ENCODE data around the gene OBP2A.
"Not testable (repeated sequence)": the region's sequence is repeated elsewhere in the genome, so short reads cannot be mapped to it uniquely, and the experiment has no call there.

Gene OBP2A, protein sequence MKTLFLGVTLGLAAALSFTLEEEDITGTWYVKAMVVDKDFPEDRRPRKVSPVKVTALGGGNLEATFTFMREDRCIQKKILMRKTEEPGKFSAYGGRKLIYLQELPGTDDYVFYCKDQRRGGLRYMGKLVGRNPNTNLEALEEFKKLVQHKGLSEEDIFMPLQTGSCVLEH

GRCh38 chr9:135545646-135546176, at the start of gene OBP2A:
OBP2A (plus strand) TSS chr9:135546126; CDS start chr9:135546181, 55 bp downstream.
- not testable (repeated sequence) for DNase-seq (ENCODE audit: low read depth, low spot score)

DNA sequence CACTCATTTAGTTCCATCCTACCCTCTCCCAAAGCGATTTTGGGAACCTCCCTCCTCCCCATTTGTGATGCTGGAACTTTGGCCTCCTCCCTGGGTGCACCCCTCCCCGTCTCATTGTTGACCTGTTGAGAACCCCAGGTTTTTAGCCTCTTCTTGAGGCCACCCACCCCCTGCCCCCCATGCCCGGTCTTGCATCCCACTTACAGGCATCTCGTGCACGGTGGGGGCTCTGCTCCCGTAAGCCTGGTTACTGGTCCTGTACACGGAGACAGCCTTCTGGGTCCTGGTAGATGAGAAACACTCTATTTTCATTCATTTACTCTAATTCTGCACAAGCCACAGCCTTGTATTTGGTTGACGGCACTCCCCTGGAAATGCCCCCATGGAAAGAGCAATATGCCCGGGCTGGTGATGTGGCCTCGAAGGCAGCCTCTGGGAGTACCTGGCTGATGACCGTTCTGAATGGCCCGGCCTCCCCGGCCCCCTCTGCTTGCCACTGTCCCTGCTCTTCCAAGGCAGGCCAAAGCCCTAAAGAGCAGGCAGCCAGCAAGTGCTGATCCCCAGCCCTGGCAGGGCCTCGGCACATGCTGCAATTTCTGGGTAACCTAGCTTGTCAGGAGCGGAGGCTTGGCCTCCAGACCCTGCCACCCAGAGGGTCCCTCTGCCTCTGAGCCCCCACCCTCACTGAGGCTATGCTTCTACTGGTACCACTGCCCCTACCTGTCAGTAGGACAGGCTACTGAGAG, 47.4 kb upstream of the OBP2A start:
- no peak for DNase-seq (ENCODE audit: low read depth, low spot score)

GRCh38 chr9:135499326-135500070, 46.4 kb upstream of the OBP2A start:
- peak; percentile 95 for DNase-seq (ENCODE audit: low read depth, low spot score)

DNA sequence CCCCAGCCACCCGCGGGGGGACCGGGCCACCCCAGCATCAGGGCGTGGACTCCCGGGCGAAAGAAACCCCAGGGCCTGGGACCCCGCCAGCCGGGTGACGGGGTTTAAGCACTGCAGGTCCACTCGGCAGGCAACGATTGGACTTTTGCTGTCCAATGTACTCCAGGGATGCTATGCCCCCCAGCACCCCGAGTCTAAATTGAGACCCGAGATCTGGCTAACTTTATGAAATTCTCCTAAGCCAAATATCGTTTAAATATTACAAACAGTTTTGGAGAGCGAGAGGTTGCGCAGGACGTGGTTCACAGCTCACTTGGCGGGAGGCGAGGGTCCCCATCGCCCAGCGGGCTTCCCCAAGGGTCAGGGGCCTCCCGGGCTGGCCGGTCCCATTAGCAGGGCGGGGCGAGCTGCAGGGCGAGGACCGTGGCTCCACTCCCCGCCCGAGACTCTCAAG, 45.8 kb upstream of the OBP2A start:
- no peak for DNase-seq (ENCODE audit: low read depth, low spot score)

DNA sequence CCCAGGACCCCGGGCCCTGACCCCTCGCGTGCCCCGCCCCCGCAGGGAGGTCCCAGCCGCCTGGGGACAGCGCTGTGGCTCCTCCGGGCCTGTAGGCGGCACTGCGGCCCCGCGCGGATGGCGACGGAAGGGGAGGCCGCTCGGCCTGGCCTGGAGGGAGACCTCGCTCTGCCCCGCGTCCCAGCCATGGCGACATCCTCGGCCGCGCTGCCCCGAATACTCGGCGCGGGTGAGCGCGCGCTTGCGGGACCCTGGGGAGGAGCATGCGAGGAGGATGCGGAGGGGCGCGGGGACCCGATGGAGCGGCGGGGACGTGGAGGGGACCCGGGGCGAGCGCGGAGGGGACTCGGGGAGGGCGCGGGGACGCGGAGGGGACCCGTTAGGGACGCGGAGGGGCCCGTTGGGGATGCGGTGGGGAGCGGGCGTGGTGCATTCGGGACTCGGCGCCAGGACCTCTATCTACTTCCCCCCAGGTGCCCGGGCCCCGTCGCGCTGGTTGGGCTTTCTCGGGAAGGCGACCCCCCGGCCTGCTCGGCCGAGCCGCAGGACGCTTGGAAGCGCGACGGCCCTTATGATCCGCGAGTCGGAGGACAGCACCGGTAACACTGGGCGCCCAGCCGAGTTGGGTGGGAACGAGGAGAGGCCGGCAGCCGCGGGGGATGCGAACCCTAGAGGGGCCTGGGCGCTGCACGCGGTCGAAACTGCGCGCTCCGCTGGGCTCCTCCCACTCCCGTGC, 45.2 kb upstream of the OBP2A start, which contains the start of gene MRPS2:
TSS of gene MRPS2 (plus strand) at position 158 of the 736 bp plus-strand sequence. CDS start at position 187, 29 bp downstream.
- peak; percentile 96 for DNase-seq (ENCODE audit: low read depth, low spot score)

DNA sequence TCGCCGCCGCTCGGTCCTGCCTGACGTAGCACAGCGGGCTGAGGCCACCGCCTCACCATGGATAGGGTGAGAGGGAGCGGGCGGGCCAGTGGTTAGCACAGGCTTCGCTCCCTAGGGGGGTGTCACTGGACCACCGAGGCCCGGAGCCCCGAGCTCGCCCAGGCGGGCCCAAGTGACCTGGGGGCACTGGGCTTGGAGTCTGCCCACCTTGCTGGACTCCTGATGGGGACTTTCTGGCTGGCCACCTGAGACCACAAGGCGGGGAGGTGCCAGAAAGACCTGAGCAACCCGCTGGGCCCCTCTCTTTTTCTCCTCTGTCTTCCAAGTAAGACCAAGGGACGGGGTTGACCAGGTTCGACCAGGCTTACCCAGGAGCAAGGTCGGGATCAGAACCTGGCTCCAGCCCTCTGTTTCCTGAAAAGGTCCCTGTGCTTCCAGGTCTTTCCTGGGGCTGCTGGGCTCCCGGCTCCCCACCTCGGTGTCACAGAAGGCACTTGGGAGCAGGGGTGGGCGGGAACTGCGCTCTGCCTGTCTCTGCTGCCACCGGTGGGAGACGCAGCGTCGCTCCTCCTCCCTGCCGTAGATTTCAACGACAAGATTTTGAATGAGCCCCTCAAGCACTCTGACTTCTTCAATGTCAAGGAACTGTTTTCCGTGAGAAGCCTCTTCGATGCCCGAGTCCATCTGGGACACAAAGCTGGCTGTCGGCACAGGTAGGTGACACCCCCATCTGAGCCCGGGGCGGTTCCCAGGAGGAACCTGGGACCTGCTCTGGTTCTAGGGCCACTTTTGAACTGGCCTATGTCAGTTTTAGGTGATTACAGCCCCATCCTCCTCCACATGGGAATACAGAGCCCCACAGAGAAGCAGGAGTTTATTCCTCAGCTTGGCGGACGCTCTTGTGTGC, 44.4 kb upstream of the OBP2A start:
- no peak for DNase-seq (ENCODE audit: low read depth, low spot score)

GRCh38 chr9:135502168-135502872, 43.6 kb upstream of the OBP2A start:
- DNase-seq (ENCODE audit: low read depth, low spot score) = no peak

- no peak for DNase-seq (ENCODE audit: low read depth, low spot score)
Observed at GRCh38 chr9:135502873-135503321, 43.0 kb upstream of the OBP2A start.

- no peak for DNase-seq (ENCODE audit: low read depth, low spot score)
Observed at GRCh38 chr9:135503371-135504261, 42.3 kb upstream of the OBP2A start.

DNA sequence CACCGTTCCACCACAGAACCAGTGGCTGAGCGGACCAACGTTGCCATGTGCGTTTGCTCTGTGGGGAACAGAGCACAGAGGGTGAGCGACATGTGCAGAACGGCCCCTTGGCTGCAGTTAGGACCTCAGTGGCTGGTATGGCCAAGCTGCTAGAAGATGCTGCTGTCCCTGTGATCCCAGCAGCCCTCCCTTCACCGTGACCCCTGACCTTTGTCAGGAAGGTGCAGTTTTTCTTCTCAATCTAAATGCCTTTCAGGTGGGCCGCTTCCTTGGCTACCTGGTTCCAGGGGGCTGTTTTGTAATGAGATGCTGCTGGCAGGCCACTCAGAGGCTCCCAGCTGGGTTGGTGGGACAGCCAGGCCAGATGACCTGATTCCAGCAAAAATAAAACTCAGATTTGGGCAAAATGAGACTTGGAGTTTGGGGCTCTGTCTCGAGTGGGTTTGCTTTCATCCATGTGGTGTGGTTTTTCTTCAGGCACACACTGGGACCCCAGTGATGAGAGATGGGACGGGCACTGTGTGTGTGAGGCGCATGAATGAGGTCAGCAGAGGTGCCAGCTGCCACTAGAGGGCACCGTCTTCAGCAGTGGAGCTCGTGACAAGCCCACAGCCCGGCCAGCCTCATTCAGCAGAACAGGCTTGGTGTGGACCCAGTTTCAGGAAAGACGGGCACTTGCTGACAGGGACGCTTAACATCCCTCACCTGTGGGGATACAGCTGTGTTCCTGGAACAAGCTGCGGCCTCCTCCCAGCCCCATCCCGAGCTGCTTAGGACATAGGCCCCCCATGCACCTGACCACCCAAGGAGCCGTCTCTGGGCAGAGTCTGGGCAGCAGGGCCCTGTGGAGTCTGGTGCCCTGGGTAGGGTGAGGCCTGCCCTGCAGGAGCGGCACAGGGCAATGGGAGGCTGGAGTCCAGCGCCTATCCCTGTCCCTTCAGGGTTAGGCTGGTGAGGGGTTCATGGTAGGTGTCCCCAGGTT, 41.4 kb upstream of the OBP2A start:
- DNase-seq (ENCODE audit: low read depth, low spot score) = peak; percentile 75

DNA sequence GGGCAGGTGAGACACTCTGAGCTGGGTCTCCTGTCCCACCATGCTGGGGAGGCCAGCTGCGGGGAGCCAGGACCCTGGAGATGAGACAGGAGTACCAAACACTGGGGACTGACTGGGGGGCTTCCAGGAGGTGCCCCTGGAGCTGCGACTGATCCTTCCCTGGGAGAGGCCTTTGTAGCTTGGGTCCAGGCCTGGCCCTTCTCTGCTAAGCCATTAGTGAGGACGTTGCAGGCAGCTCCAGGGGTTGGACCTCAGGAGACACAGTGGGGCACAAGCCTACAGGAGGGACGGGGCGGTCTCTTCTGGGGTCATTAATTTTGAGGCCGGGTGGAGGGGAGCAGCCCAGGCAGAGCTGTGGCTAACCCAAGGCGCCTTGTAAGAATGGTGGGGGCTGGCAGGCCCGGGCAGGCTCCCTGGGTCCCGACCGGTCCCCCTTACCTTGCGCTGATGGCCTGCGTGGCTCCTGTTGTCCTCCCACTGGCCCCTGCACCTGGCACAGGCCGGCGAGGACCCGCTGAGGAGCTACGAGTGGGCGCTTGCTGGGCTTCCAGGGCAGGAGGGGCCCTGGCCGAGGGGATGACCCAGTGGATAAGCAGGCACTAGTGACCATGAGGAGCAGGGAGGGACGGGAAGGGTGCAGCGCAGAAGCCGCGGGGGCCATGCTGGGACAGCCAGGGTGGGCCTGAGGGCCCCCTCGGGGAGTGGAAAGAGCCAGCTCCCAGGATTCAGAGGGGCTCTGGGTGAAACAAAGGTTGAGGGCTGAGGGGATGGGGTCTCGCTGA, 40.3 kb upstream of the OBP2A start:
- DNase-seq (ENCODE audit: low read depth, low spot score) = no peak

DNA sequence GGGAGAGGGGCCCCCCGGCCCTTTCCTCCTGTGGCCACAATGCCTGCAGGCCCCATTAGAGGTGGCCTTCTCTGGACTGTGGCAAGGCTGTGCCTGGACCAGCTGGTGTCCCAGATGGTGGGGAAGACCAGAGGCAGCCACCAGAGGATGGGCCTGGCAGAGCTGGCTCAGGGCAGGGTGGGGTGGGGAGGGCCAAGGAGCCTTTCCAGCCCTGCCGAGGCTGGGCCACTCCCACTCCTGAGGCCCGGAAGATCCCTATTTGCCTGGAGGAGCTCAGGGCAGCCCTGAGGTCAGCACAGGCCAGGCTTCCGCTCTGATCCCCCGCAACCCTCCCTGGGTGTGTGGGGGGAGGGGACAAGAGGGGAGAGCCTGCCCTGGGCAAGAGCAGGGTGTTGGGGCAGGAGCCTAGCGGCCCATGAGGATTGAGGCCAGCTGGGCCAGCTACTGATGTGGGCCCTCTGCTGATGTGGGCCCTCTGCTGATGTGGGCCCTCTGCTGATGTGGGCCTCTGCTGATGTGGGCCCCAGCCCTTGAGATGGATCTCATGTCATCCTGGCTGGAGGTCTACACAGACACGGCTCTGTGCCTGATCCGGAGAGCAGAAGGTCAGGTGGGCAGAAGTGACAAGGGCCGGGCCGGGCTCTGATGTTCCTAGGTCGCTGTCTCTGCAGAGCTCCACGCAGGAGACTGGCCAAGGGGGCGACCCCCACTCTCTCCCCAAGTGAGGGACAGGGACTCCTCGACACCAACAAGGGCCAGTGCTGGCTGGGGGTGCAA, 39.4 kb upstream of the OBP2A start:
- DNase-seq (ENCODE audit: low read depth, low spot score) = no peak

DNA sequence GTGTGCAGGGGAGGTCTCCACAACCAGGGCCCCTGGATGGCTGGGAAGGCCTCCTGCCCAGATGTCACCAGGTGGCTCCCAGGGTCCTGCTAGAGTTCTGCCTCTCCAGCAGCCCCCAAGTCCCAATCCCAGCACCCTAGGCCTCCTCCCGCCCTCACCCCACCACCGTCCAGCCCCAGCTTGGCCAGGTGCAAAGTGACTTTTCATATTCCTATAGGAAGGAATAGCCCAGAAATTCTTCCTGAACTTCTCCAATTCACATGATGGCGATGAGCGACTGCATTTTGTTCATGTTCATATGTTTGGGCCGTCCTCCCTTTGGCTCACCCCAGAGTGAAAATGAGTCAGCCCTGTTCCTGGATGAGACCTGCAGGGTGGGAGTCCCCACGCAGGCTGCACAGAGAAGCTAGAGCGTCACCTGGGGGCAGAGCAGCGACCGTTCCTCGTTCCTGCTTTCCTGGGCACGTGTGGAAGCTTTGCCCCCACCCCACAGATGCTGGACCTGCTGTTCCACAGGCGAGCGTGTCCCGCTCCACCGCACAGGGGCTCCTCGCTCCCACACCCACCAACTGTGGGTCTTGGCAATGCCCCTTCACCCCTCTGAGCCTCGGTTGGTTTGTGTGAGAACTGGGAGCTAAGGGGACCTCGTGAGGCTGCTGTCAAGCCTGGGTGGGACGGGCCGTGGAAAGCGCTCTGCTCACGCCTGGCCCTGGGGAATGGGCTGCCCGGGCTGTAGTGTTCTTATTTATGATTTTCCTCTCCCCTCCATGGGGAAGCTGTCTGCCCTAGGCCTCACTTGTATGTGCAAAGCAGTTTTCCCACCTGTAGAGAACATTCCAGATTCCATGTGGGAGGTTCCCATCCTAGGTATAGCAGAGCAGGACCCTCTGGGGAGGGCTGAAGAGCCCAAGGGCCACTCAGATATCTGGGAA, 38.6 kb upstream of the OBP2A start:
- no peak for DNase-seq (ENCODE audit: low read depth, low spot score)

- no peak for DNase-seq (ENCODE audit: low read depth, low spot score)
Observed at GRCh38 chr9:135508211-135508820, 37.6 kb upstream of the OBP2A start.
